Measurements from ENCODE around the gene MNDA.

Gene MNDA

GRCh38 chr1:158830904-158831507 lies at the start of gene MNDA:
TSS of gene MNDA (plus strand) at chr1:158831351. CDS start at chr1:158842154, 10,803 bp downstream.
- DNase-seq: no peak

- DNase-seq: peak; percentile 30
Measured at GRCh38 chr1:158793604-158794003, 37.5 kb upstream of the MNDA start.

GRCh38 chr1:158794247-158794646 lies 36.9 kb upstream of the MNDA start:
- DNase-seq: no peak

- DNase-seq: no peak
Measured at GRCh38 chr1:158798531-158798930, 32.6 kb upstream of the MNDA start.

GRCh38 chr1:158799689-158800088 lies 31.5 kb upstream of the MNDA start:
- DNase-seq: no peak

- no peak for DNase-seq
Measured at GRCh38 chr1:158800526-158800925, 30.6 kb upstream of the MNDA start.

- no peak for DNase-seq
Measured at GRCh38 chr1:158801396-158801795, 29.8 kb upstream of the MNDA start.

- no peak for DNase-seq
Measured at GRCh38 chr1:158803678-158804077, 27.5 kb upstream of the MNDA start.

- no peak for DNase-seq
Measured at GRCh38 chr1:158806916-158807536, 24.1 kb upstream of the MNDA start.

- no peak for DNase-seq
Measured at GRCh38 chr1:158809256-158809655, 21.9 kb upstream of the MNDA start.

GRCh38 chr1:158809862-158810261 lies 21.3 kb upstream of the MNDA start:
- DNase-seq: no peak

GRCh38 chr1:158810311-158810710 lies 20.8 kb upstream of the MNDA start:
- no peak for DNase-seq

- no peak for DNase-seq
Measured at GRCh38 chr1:158812336-158812735, 18.8 kb upstream of the MNDA start.

GRCh38 chr1:158813164-158813563 lies 18.0 kb upstream of the MNDA start:
- no peak for DNase-seq

GRCh38 chr1:158814970-158815369 lies 16.2 kb upstream of the MNDA start:
- no peak for DNase-seq

- no peak for DNase-seq
Measured at GRCh38 chr1:158818560-158818959, 12.6 kb upstream of the MNDA start.

GRCh38 chr1:158818975-158819431 lies 12.1 kb upstream of the MNDA start:
- no peak for DNase-seq

GRCh38 chr1:158819461-158820443 lies 11.4 kb upstream of the MNDA start:
- no peak for DNase-seq

- DNase-seq: no peak
Measured at GRCh38 chr1:158821723-158822122, 9.4 kb upstream of the MNDA start.

GRCh38 chr1:158830074-158830677 lies 975 bp upstream of the MNDA start:
- DNase-seq: no peak

- DNase-seq: no peak
Measured at GRCh38 chr1:158833264-158833663, 2.1 kb downstream of the MNDA start.

GRCh38 chr1:158836038-158836437 lies 4.9 kb downstream of the MNDA start:
- DNase-seq: no peak

- no peak for DNase-seq
Measured at GRCh38 chr1:158838660-158839059, 7.5 kb downstream of the MNDA start.
